Measurements from ENCODE around the gene HERPUD2.

The HERPUD2 gene

GRCh38 chr7:35694784-35695472 lies at the start of gene HERPUD2:
HERPUD2 (minus strand) TSS chr7:35695135; CDS start chr7:35694330, 805 bp downstream.
- DNase-seq (ENCODE audit: low read depth in 2 of 2): peak; percentile 78 to 88

GRCh38 chr7:35738889-35739288 lies 44.0 kb upstream of the HERPUD2 start:
- no peak for DNase-seq (ENCODE audit: low read depth in 2 of 2)

GRCh38 chr7:35736725-35737124 lies 41.8 kb upstream of the HERPUD2 start:
- no peak for DNase-seq (ENCODE audit: low read depth in 2 of 2)

- no peak for DNase-seq (ENCODE audit: low read depth in 2 of 2)
These were observed 40.5 kb upstream of the HERPUD2 start for GRCh38 chr7:35735396-35735795.

GRCh38 chr7:35734001-35734483 lies 39.1 kb upstream of the HERPUD2 start:
- no peak for DNase-seq (ENCODE audit: low read depth in 2 of 2)

GRCh38 chr7:35731349-35731748 lies 36.4 kb upstream of the HERPUD2 start:
- DNase-seq (ENCODE audit: low read depth in 2 of 2): no peak

- DNase-seq (ENCODE audit: low read depth in 2 of 2): peak; percentile 34 to 53
These were observed 34.3 kb upstream of the HERPUD2 start for GRCh38 chr7:35729061-35729783.

GRCh38 chr7:35728412-35729060 lies 33.6 kb upstream of the HERPUD2 start:
- no peak for DNase-seq (ENCODE audit: low read depth in 2 of 2)

- DNase-seq (ENCODE audit: low read depth in 2 of 2): peak in 1 of 2 donors; percentile 29
These were observed 32.6 kb upstream of the HERPUD2 start for GRCh38 chr7:35727571-35727970.

GRCh38 chr7:35726654-35727053 lies 31.7 kb upstream of the HERPUD2 start:
- no peak for DNase-seq (ENCODE audit: low read depth in 2 of 2)

GRCh38 chr7:35725280-35725680 lies 30.3 kb upstream of the HERPUD2 start:
- peak in 1 of 2 donors; percentile 40 for DNase-seq (ENCODE audit: low read depth in 2 of 2)

GRCh38 chr7:35723011-35723410 lies 28.1 kb upstream of the HERPUD2 start:
- DNase-seq (ENCODE audit: low read depth in 2 of 2): no peak

GRCh38 chr7:35722054-35722849 lies 27.3 kb upstream of the HERPUD2 start:
- DNase-seq (ENCODE audit: low read depth in 2 of 2): no peak

GRCh38 chr7:35721288-35721687 lies 26.4 kb upstream of the HERPUD2 start:
- no peak for DNase-seq (ENCODE audit: low read depth in 2 of 2)

GRCh38 chr7:35720849-35721248 lies 25.9 kb upstream of the HERPUD2 start:
- no peak for DNase-seq (ENCODE audit: low read depth in 2 of 2)

GRCh38 chr7:35720032-35720431 lies 25.1 kb upstream of the HERPUD2 start:
- DNase-seq (ENCODE audit: low read depth in 2 of 2): no peak

- no peak for DNase-seq (ENCODE audit: low read depth in 2 of 2)
These were observed 23.1 kb upstream of the HERPUD2 start for GRCh38 chr7:35718047-35718446.

- no peak for DNase-seq (ENCODE audit: low read depth in 2 of 2)
These were observed 22.6 kb upstream of the HERPUD2 start for GRCh38 chr7:35717516-35717915.

- DNase-seq (ENCODE audit: low read depth in 2 of 2): no peak
These were observed 22.1 kb upstream of the HERPUD2 start for GRCh38 chr7:35717013-35717412.

- DNase-seq (ENCODE audit: low read depth in 2 of 2): no peak
These were observed 21.3 kb upstream of the HERPUD2 start for GRCh38 chr7:35716038-35716803.

GRCh38 chr7:35714862-35715261 lies 19.9 kb upstream of the HERPUD2 start:
- no peak for DNase-seq (ENCODE audit: low read depth in 2 of 2)

Measured in stimulated activated CD8-positive, alpha-beta memory T cell treated with anti-CD3 and anti-CD28 coated beads, Interleukin-7, amount 100 ng/mL, for 4 hours (primary cell).